GM18873 (cell line): ENCODE results near the gene MIOX.

Source experiments
- ATAC-seq: cut with Tn5 transposase; IDR thresholded peaks from one replicate; pipeline ENCODE4 v1.9.1; 2021; ENCODE audit warnings: mild to moderate bottlenecking, moderate library complexity, moderate number of reproducible peaks; ENCODE audit not compliant: unreplicated experiment, low FRiP score

Gene MIOX

DNA sequence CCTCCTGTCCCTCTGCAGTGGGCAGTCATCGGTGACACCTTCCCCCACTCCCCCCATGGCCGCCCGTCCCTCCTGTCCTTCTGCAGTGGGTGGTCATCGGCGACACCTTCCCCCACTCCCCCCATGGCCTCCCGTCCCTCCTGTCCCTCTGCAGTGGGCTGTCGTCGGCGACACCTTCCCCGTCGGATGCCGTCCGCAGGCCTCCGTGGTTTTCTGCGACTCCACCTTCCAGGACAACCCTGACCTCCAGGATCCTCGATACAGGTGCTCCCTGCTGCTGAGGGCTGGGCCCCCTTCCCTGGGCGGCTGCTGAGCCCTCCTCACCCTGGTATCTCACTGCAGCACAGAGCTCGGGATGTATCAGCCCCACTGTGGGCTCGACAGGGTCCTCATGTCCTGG is 2.2 kb downstream of the MIOX start:
- no peak for ATAC-seq

DNA sequence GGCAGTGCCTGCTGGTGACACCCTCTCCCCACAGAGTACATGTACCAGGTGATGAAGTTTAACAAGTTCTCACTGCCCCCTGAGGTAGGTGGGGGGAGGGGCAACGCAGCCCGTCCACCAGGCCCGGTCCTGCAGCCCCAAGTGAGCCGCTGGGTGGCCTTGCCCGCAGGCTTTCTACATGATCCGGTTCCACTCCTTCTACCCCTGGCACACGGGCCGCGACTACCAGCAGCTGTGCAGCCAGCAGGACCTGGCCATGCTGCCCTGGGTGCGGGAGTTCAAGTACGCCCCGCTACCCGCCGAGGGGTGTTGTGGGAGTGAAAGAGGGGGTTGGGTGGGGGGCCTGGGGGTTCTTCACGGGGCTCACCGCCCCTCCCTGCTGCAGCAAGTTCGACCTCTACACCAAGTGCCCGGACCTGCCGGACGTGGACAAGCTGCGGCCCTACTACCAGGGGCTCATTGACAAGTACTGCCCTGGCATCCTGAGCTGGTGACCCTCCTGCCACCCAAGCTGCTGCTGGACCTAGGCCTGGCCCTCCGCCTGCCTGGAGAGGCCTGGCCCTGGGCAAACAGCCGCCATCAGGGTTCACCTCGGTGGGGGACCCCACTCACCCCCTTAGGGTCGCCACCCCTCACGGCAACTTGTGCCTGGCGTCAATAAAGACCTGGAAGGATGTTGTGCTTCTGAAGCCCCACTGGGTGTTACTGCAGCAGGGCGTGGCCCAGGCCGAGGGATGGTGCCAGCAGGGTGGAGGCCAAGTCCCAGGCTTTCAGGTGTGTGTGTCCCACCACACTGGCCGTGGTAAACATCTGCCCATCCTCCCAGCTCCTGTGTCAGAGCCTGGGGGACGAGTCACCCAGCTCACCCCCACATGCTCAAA is 2.9 kb downstream of the MIOX start:
- no peak for ATAC-seq

DNA sequence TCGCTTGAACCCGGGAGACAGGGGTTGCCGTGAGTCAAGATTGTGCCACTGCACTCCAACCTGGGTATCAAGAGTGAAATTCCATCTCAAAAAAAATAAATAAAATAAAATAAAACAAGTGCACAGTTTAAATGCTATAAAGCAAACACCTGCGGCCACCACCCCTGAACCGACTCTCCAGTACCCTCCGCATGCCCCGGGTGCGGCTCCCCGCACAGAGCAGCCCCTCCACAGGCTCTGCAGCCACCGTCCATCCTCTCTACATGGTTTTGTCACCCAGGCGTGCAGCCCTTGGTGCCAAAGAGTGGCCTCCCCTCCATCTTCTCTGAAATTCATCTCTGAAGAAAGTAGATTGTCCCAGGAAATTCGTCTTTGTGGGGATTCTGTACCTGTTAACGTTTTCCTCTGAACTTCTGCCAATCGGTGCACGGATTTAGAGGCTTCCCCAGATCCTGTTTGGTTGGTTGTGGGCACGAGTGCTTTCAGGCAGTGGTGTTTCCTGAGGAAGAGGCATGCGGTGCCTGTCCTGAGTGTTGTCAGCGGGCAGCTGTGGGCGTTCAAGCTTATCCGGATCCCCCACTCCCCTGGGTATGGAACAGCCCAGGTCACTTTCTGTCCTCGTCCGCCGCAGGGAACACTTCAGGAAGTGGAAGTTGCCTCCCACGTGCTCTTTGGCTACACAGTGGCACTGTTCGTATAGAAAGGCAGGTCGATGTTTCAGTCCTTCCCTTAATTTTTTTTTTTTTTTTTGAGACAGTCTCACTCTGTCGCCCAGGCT is 4.1 kb downstream of the MIOX start:
- ATAC-seq: no peak

DNA sequence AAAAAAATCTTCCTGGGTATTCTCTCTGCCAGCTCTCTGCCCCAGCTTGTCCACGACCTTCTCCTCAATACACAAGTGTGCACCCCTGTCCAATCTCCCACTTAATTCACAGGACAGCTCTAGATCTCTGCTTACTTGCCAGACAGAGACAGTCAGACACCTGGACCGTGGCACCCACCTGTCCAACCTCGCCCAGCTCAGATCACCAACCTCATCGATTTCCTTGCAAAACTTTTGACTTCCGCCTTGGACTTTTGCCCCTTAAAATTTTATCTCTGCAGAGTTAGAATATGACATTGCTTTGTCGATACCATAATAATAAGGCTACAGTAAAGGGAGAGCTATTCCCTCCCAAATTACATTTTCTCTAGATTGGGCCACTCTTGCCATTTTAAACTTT is 10.4 kb downstream of the MIOX start:
- ATAC-seq: no peak

DNA sequence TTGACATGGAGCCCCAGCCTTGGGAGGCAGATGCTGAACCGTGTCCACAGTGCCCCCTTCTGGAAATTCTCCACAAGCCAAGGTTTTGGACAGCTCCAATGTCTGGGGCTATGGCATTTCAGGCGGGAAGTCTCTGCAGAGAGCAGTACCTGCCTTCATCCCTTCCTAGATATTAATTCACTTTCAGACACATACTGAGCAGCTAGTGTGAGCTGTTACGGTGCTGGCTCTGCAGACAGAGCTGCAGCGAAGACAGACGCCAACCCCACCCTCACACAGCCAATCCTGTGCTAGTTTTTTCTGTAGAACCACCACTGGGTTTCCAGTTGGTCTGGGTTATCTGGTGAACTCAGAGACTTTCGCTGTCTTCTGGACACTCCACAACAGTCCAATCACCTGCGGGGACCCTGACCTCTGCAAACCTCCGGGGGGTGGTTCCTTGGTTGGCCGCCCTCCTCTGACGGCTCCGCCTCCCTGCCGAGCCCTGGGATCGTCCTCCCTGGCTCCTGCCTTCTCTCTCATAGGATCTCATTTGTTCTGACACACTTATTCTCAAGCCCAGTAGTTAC is 11.7 kb downstream of the MIOX start:
- no peak for ATAC-seq

DNA sequence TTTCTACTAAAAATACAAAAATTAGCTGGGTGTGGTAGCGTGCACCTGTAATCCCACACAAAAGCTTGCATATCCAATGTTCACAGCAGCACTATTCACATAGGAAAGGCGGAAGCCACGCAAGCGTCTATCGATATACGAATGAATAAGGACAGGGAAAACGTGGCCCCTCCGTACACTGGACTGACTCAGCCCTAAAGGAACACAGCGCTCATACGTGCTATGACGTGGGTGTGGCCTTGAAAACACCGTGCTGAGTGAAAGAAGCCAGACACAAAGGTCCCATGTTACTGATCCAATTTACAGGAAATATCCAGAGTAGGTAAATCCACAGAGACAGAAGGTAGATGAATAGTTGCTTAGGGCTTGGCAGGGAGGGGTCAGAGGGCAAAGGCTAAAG is 13.8 kb downstream of the MIOX start:
- ATAC-seq: no peak

DNA sequence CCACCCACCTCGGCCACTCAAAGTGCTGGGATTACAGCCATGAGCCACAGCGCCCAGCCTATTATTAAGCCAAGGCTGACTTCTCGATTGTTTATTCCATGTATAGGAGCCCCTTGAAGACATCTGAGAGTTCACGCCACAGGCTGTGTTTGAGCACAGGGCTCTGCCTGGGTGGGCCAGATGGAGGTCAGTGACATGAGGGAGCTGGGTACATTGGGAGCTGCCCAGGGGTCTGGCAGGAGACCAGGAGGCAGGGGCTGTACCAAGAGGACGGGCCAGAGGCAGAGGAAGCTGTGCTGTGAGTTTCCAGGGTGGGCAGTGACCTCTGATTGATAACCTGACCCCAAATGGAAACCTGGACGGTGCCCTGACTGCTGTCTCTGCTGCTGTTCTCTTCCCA is 15.4 kb downstream of the MIOX start:
- ATAC-seq: no peak

DNA sequence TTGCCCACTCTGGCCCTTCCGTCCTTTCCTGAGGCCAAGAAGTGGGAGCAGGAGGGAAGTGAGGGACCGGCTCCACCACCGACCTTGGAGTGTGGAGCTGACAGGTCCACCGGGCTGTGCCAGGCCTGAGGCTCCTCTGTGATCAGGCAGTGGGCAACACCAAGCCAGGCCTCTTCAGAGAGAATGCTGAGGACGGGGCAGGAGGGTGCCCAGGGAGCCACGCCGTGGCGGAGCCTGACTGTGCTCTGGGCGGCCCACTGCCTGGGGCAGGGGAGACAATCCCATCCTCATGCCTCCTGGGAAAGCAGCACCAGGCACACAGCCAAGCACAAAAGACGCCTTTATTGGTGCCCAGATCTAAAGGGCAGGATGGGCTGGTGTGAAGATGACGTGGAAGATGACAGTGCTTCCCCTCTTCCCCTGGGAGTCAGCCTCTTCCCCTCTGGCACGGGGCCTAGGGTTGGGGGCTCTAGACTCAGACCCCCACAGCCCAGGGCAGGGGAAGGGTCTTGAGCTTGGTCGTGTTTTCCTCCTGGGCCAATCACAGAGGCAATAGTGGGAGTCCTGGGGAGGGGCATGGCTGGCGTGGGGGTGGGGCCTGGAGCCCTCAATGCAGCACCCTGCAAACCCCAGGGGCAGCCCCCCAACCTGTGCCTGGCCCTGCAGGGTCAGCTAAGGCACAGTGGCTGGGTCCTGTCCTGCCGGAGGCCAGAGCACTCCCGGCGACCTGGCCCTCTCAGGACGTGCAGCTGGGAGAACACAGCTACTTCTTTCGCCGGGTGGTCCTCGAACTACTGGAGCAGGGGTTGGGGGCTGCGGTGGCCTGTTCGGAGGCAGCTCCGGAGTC is 16.2 kb downstream of the MIOX start:
- no peak for ATAC-seq

DNA sequence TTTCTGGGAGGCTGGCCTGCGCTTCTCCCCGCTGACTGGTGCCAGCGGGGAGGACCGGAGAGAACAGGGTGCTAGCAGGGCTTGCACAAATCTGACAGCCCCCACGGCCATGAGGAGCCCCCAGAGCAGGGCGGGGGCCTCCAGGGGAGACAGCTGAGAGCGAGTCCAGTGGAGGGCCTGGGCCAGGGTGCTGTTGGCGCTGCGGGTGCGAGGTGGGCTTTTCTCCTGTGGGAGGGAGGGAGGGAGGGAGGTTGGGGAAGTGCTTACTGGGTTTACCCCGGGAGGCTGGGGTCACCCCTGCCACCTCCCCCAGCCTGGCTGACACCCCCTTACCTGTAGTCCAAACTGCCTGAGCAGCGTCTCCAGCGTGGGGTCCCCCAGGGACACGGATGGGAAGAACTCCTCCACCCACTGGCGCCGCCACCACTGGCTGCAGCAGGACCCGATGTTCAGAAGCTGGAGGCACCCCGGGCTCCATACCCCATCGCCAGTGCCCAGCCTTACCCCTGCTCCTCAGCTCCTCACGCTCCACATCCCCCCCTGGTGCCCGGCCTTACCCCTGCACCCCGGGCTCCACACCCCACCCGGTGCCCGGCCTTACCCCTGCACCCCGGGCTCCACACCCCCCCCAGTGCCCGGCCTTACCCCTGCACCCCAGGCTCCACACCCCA is 17.0 kb downstream of the MIOX start:
- ATAC-seq: no peak

DNA sequence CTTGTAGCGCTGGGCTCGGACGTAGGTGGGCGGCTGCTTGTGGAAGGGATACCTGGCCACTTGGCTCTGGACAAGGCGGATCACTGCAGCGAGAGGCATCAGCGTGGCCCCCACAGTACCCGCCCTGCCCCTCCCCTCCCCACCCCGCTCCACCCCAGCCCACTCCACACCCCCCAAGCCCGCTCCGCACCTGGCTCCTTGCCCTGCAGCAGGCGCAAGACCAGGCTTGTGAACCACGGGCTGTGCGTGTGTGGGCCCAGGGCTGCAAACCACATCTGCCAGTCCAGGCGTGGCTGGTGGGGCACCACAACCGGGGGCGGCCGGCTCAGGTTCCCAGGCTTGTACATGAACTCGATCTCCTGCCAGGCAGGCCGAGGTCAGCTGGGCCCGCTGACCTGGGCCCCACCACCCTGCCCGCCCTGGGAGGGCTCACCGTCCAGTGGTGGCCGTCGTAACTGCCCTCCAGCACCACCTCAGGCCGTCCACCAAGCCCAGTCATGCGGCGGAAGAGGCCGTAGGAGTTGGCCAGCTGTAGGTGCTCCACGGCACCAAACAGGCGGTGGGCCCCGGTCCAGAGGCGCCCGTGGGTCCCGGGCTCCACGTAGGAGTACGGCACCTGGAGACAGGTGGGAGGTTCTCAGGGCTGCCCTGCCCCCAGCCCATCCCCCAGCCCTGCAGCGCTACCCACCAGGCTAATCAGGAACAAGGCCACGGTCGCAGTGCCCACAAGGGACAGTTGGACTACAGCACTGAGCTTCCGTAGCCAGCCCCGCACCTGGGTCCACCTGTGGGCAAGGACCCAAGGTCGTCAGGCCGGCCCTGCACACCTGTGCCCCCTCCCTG is 17.9 kb downstream of the MIOX start:
- ATAC-seq: no peak

DNA sequence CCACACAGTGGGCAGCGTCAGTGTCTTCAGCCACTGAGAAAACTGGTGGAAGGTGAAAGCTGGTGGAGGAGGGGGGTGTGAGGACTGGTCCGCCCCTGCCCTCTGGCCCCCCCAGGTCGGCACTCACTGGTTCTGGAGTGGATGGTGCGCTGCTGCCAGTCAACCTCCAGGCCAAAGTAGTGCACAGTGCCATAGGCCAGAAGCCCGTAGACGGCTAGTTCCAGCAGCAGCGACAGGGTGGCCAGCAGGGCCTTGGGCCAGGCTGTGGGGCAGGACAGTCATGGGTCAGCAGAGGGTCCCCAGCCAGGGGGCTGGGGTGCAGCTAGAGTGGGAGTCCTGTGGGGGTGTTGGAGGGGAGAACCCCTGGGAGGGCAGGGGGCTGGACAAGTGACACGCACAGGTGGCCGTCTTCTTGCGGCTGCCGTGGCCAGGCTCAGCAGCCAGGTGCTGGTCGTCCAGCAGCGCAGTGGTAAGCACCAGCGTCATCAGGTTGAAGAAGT is 18.7 kb downstream of the MIOX start:
- ATAC-seq: no peak

DNA sequence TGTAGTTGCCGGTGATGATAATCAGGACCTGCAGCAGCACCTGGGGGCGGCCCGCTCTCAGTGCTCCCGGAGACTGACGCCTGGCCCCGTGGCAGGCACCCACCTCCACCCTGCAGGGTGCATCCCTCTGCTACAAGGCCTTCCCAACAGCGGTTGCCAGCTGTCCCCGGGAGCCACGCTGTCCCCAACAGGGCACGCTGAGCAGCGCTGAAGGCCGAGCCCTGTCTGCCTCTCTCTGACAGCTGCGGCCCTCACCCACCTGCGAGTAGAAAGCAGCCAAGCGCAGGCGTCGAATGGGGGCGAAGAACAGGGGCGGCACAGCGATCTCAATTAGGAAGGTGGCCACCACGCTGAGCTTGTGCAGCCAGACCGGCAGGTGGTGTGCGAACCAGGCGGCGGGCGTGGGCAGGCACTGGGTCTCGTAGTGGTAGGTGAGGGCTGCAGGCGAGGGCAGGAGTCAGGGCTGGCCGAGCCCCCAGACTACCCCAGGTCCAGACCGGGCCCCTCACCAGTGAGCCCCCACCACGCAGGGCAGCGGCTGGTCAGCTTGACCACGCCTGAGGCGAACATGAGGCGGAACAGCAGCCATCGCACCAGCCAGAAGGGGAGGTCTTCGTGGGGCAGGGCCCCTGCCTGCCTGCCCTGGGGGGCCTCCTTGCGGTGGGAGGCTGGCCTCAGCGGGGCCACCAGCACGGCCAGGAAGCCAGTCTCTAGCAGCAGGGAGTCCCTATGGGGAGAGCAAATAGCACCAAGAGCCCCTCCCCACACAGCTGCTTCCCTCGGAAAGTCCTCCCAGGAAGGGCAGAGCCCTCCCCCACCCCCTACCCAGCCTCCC is 19.3 kb downstream of the MIOX start:
- no peak for ATAC-seq

DNA sequence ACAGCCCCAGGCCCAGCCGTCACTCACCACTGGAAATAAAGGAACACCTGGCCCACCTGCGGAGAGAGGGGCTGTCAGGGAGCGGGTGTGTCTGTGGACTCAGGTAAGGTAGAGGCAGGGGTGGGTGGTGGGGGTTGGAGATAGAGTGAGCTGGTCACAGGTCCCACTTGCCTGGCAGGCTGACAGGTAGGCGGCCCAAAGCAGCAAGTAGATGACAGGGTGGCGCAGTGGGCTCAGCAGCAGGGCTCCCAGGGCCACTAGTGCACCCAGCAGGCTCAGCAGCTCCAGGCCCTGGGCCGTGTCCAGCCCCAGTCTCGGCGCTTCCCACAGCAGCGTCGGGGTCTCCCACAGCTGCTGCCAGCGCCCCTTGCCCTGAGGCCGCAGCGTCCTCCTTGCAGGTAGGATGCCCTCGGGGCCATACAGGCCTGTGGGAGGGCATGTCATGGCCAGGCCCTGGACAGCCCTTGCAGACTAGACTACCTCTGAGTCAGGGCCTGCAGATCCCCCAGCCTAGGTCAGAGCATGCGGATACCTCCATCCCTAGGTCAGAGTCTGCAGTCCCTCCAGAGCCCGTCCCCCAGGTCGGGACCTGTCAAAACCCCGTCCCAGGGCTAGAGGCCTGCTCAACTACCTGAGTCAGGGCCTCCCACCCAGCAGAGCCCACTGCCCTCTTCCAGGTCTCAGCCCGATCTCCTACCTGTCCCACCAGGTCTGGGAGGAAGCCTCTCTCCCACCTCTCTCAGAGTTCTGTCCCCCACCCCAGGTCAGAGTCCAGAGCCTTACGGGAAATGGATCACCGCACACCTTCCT is 20.2 kb downstream of the MIOX start:
- ATAC-seq: peak; percentile 17

DNA sequence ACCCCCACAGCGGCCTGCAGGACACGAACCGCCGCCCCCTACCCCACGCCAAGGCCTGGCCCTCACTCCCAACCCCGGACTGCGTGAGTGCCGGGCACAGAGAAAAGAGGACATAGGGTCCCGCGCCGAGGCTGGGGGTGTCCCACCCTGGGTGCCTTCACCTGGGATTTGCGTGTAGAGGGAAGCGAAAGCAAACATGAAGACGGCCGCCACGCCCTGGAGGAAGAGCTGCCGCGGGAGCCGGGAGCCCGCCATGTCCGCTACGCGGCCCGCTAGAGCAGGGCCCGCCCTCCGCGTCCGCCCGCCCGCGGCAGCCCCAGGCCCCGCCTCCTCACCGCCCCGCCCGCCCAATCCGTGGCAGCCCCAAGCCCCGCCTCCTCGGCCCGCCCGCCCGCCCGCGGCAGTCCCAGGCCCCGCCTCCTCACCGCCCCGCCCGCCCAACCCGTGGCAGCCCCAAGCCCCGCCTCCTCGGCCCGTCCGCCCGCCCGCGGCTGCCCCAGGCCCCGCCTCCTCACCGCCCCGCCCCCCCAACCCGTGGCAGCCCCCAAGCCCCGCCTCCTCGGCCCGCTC is 20.8 kb downstream of the MIOX start, which contains the start of gene LMF2:
LMF2 (minus strand) TSS at position 282 of the 570 bp plus-strand sequence; CDS start at position 255, 27 bp downstream.
- ATAC-seq: peak; percentile 29

DNA sequence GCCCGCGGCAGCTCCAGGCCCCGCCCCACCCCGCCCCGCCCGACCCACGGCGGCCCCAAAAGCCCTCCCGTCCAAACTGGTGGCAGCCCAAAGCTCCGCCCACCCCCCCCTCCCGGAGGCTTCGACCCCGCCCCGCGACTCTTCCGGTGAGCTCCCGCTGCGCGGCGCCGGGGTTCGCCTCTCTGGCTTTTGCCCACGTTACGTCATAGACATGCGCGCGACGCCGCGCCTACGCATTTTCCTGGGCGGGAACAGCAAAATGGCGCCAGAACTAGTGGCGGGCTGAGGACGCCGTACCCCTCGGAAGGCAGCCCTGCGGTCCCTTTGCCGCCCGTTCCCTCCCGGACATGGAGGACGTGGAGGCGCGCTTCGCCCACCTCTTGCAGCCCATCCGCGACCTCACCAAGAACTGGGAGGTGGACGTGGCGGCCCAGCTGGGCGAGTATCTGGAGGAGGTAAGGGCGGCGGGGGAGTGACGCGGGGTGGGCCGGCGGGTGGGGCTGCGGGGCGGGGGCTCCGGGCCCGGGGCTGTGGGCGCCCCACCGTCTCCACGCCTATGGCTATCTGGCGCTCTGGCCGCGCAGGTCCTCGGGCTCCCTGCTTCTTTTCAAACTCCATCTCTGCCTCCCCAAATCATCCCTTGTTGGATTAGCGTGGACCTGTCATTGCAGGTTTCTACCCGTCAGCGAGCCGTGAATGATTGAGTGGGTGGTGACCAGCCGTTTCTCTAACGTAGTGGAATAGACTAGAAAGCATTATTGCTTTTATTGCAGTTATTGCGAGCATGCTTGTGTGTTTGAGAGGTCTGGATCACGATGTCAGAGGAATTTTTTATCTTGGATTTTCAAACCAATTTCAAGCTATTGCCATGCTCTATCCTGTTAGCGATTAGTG is 21.6 kb downstream of the MIOX start, which contains the start of gene NCAPH2:
NCAPH2 (plus strand) TSS at position 234 of the 894 bp plus-strand sequence; CDS start at position 348, 114 bp downstream.
- ATAC-seq: peak; percentile 68

DNA sequence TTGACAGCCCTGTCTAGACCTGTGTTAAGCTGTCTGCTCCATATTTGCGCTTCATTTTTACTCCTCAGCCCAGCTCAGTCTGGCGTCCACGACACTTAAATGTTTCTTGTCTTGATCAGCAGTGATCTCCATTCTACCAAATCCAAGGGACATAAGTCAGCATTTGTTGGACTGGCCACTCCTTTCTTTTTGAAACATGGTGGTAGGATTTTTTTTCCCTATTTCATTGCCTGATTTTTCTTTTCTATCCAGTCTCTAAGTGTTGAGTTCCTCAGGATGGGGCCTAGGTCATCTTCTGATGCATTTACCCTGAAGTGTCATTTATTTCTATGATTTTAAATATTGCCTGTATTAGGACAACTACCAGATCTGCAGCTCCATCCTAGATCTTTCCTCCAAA is 22.2 kb downstream of the MIOX start:
- no peak for ATAC-seq
